GM18507 (cell line): ENCODE measurements around the gene DNAJB6.

Experiments used
- DNase-seq: peaks from one replicate; pipeline ENCODE4 v3.0.0; 2011; ENCODE audit warnings: low read depth; ENCODE audit not compliant: insufficient read length; ENCODE audit errors: extremely low spot score
- FAIRE-seq: peaks from 2 replicates; lab custom pipeline; 2011; peaks lifted over from hg19 to GRCh38; lab: Jason Lieb, UNC

The DNAJB6 gene

DNA sequence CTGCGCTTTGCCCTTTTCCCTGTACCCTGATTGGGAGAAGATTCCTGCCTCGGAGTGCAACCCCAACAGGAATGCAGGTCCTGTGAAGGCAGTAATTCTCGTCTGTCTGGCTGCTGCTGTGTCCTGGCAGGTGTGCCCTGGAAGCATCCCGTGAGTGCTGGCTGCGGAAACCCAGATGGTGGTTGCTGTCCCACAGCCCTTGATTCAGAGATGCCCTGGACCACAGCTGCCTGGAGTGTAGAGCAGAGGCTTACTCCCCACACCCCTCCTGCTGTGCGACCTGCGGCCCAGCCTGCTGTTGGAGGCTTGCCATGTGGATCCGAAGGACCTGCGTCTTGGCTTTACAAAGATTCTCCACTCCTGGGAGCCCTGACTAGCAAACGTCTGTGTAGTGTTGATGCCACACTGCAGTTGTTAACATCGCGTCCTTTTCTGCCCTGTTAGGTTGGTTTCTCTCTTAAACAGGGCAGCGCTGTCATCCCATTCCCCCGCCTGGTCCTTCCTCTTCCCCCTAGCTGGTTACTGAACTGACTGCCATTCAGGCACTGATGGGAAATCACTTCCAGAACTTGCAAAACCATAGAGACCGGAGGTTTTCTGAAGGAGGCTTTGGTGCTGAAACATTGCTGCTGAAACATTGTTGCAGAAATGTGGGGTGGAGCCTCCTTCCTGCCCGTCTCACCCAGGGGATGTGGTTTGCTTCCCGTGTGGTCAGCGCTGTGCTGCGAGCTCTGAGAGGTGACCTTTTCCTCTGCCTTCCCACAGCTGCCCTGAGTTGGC, 53.3 kb downstream of the DNAJB6 start:
- no peak for FAIRE-seq
- no peak for DNase-seq

DNA sequence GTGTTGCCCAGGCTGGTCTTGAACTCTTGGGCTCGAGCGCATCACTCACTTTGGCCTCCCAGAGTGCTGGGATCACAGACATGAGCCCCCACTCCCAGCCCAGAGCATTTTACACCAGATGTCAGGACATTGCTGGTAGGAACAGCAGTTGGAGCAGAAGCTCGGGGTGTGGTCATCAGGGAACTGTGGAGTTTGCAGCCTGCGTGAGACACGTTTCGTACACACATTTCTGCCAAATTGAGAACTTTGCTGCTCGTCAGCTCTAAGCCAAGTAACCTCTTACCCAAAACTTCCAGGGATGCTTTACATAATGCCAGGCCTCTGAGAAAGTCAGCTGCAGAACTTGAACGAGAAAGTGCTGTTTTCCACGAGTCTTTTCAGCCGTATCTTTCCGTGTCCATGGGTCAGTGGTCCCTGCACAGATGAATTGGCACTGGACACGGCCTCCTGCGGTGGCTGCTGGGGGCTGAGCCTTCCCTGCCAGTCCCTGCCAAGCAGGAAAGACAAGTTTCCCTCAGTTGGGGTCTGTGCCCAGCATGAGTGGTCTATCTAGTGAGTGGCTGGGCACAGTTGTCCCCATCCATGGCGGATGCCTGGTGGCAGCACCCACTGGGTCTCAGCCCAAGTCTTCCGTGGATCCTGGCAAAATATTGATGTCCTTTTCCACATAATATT, 54.4 kb downstream of the DNAJB6 start:
- no peak for FAIRE-seq
- DNase-seq, result no peak

DNA sequence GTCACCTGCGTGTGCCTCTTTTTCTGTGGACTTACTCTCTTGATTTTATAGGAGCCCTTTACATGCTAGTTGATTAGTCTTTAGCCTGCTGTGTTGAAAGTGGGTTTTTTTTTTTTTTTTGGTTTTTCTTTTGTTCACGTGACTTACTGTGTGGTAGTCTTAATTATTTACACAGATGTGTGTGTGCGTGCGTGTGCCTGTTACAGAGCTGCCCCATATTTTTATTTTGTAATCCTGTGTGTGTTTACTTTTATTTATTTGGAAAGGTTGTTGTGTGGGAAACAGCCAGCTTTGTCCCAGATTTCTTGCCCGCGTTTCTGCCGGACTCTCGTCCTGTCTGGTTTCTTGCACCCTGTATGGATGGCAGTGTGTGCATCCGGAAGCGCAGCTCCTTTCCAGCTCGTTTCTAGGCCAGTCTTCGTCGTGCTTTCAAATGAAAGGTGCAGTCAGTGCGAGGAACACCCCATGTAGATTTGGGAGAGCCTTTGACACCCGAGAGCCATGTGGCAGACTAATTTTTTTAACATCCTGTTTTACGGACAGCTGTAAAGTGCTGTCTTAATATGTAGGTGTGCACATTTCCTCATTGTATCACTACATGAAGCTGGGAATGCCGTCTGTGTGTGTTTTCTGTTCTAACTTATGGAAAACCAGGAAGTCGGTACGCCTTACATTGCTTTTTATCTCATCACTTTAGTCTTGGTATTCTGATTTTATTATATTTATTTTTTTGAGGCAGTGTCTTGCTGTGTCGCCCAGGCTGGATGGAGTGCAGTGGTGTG, 55.6 kb downstream of the DNAJB6 start:
- DNase-seq, result no peak
- no peak for FAIRE-seq

DNA sequence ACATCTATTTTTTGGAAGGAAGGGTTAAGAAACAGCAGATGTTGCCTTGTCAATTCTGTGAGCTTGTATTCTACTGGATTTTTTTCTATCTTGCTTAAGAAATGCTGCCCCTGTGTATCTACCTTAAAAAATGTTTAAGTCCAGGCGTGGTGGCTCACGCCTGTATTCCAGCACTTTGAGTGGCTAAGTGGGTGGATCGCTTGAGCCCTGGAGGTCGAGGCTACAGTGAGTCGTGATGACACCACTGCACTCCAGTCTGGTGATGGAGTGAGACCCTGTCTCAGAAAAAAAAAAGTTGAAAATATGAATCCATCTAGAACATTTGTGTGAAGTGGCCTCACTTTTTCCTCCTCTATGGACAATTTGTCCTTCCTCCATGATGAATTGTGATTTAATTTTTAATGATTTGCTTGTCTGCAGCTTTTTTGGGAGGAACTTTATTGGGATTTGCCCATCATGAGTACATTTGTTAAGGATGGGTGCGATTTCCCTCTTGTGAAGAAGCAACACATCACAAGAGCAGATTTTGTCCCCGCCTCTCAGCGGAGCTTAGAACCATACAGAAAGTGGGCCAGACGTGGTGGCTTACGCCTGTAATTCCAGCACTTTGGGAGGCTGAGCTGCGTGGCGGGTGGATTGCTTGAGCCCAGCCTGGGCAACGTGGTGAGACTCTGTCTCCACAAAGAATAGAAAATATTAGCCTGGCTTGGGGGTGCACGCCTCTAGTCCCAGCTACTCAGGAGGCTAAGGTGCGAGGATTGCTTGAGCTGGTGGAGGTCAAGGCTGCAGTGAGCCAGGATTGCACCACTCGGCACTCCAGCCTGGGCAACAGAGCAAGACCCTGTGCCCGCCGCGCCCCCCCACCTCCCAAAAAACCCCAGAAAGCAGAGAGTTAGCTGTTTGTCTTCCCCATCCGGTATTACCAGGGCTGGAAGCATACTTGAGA, 57.7 kb downstream of the DNAJB6 start:
- FAIRE-seq (no peak), DNase-seq (no peak)

DNA sequence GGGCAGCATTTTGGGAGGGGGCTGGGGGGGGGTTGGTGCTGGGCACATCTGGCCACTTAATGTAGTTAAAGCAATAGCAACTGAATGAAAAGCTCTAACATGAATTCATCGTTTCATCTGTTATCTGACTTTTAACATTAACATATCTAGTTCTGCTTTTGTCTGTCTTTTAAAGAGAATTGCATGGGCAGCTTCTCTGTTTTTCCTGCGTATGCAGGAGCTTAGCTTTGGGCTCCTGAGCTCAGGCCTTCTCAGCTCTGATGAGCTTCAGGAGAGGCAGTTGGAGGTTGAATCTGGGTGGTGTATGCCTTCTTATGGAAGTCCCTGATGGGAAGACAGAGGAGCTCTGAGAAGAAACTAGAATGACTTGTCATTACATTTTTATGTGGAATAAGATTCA, 58.4 kb downstream of the DNAJB6 start:
- FAIRE-seq (no peak), DNase-seq (no peak)

DNA sequence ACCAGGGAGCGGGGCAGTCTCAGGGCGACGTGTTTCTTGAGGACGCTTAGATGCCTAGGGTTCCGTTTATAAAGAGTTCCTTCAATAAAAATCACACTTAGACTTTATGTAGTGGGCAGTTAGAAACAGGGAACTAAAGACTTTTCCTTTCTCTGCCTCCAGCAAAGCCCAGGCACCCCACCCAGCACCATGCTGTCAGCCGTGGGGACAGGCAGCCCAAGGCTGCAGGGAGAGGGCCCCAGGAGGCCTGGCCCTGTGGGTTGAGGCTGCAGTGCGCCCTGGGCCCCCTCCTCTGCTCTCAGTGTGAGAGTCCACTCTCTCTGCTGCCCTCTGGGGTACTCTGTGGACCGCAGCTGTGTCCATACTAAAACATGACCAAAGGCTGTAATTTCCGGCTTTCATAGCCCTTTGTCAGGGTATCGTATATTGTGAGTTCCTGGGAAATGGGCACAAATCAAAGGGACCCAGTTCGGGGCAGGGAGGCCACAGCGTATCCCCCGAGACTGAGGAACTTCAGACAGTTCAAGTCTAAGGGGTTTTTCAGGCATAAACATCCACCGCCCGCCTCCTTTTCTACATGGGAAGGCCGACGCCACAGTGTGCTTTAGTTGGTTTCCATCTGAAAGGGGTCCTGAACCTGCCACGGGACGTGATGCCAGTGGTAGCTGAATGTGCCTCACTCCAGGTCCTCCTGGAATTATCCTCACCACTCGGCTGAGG, 59.7 kb downstream of the DNAJB6 start:
- no peak for FAIRE-seq
- DNase-seq, result no peak

DNA sequence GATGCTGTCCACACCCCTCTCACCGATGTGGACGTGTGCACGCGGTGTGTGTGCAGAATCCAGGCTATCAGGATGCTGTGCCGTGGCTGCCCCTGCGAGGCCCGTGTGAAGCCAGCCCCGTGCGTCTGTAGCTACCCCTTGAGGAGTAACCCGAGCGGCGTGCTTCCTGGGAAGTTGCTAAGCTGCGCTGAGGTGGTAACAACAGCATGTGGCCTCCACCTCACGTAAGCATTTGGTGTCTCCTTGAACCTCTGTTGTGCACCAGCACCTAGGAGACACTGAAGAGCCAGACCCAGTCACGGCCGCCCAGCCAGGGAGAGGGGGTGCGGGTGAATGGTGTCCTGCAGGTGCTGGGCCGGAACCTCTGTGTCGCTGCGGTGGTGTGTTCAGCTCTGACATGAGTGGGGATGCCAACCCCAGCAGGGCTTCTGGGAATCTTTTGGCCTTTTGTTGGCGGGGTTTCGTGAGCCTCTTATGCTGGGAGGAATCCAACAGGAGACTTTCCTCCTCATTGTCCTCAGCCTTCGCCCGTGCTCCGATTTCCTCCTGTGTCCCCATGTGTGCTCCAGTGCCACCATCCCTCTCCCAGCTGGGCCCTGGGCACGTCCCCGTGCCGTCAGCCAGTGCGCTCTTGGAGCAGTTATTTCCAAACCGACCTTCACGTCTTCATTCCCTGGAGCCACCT, 60.4 kb downstream of the DNAJB6 start:
- DNase-seq (no peak), FAIRE-seq (no peak)

DNA sequence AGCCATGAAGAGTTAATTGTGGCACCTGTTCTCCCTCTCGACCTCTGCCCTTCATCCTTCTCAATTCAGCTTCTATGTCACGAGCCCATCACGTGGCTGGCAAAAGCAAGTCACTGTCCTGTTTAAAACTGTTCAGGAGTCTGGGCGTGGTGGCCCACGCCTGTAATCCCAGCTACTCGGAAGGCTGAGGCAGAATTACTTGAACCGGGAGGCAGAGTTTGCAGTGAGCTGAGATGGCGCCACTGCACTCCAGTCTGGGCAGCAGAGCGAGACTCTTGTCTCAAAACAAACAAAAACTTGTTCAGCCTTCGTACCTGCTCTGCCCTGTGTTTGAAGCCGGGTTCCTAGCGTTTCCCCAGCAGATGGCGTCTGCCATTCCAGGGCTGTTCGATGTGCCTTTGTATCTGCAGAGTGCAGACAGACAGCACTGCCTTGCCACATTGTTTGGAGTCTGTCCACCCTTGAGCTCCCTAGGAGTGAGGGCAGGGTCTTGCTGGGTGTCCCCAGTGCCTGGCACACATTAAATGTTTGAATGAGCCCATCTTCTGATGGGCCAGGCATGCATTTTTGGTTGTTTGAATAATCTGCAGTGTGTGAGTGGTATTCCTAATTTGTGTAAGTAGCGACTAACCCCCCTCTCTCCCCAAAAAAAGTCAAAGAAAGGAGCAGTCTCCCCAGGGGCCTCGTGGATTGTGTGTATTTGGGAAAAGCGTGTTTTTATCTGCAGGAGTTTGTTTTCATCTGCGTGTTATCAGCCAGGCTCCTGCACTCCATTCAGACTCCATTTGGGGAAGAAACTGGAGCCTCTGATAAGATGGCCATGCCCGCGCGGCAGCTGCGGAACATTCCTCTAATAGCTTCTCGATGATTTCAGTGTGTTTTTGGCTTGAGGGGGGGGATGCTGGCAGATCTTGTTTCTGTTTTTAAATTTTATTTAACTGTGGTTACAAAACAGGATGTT, 61.2 kb downstream of the DNAJB6 start:
- DNase-seq (no peak), FAIRE-seq (no peak)

DNA sequence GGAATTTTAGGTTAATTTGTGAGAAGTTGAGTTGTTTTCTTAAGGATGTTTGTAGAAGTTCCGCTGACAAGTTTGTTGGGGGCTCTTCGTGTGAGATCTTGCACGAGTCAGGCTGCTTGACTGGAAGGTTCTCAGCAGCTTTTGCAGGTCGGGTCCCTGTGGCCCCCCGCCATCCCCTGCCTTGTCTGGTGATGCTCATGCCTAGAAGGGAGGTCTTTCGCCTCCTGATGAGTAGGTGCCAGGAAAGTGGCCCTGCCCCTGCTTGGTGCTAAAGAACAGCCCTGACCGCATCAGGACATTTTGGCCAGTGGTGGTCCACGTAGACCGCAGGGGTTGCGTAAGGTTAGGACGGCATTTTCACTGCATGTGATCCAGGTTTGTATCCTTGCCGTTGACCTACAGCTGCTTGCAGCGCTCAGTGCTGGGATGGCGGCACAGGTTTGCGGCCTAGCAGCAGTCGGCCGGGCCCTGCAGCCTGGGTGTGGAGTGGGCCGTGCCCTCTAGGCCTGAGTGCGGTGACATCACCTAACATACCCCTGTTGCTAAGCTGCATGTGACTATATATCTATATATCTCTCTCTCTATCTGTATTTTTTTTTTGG, 62.4 kb downstream of the DNAJB6 start:
- FAIRE-seq (no peak), DNase-seq (no peak)

DNA sequence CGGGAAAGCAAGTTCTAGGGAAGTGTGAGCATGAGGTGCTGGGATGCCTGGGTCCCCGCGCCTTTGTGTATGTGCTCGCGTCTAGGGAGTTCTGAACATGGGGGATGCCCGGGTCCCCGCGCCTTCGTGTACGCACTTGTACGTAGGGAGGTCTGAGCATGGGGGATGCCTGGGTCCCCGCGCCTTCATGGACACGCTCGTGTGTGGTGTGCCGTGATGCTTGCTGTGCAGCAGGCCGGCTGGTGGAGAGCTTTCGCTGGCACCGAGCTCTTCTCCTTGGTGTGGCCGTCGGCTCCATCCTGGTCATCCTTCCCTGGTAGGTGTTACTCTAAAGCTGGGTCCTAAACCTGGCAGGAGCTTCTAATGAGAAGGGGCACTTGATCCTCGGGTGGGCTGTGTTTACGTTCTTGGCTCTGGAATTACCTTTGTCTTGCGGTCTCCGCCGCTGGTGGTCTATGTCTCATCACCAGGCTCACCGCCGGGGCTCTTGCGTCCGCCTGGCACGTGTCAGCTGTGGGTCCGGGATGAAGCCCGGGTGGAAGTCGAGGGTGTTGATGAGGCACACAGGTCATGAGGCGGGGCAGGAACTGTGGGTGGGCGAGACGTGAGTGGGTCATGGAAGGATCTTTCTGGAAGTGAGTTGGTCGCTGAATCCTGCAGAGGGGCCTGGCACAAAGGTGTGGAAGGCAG, 63.5 kb downstream of the DNAJB6 start:
- FAIRE-seq (no peak), DNase-seq (no peak)

DNA sequence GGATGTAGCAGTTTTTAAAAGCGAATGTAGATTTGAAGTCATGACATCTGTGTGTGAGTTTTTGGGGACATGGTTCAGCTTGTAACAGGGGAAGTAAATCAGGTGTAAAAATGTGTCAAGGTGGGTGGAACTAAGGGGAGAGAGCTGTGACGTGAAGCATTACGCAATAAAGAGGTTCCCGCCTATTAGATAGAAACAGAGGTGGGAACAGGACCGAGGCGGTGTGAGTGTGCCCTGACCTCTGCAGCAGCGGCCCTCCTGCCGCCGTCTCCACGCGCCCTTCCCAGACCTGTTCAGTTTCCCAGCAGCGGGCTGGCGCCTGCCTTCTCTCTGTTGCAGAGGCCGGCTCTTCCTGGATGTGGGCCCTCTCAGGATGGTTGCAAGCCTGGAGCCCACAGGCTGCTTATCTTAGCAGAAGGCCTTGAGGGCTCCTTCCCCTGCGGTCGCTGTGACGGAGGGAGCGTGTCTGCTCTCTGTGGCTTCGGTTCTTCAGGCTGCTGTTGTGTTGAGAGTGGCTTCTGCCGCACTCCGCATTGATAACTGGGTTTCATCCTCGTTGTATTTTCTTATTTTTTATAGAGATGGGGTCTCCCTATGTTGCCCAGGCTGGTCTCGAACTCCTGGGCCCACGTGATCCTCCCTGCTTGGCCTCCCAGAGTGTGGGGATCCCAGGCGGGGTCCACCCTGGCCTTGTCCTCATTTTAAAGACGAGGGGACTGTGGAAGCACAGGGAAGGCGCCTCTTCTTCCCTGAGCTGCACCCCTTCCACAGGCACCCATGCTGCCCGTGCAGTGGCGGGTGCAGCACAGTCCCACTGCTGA, 65.0 kb downstream of the DNAJB6 start:
- DNase-seq, result no peak

DNA sequence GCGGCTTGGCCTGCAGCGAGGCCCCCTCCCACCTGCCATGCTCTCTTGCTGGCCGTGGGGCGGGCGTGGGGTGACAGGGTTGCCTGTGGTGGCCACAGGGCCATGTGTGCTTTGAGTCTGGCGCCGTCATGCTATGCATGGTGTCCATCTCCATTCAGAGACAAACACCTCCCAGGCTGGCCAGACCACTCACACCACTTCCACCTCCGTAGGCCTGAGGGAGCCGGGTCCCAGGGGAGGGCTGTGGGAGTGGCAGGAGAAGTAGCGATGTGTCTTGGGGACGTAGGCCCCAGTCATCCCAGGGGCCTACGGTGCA, 65.5 kb downstream of the DNAJB6 start:
- DNase-seq (no peak), FAIRE-seq (no peak)

More for the DNA sequence above, 65.0 kb downstream of the DNAJB6 start:
- no peak for FAIRE-seq

DNA sequence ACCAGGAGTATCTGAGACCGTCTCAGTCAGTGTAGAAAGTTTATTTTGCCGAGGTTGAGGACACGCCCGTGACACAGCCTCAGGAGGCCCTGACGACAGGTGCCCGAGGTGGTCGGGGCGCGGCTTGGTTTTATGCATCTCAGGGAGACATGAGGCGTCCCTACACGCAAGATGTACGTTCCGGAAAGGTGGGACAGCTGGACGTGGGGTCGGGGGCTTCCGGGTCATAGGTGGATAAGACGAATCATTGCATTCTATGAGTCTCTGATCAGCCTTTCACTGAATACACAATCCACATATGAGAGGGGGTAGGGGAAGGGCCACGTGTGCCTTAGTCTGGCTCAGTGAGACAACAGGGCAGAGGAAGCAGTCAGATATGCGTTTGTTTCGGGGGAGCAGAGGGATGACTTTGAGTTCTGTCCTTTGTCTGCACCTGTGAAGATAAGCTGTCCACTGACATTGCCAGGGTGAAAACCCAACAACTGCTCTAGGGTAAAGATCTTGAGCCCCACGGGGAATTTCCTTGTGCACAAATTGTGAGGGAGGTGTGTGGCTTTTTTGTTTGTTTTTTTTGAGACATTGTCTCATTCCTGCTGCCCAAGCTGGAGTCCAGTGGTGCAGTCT, 66.2 kb downstream of the DNAJB6 start:
- DNase-seq, result no peak
- no peak for FAIRE-seq

DNA sequence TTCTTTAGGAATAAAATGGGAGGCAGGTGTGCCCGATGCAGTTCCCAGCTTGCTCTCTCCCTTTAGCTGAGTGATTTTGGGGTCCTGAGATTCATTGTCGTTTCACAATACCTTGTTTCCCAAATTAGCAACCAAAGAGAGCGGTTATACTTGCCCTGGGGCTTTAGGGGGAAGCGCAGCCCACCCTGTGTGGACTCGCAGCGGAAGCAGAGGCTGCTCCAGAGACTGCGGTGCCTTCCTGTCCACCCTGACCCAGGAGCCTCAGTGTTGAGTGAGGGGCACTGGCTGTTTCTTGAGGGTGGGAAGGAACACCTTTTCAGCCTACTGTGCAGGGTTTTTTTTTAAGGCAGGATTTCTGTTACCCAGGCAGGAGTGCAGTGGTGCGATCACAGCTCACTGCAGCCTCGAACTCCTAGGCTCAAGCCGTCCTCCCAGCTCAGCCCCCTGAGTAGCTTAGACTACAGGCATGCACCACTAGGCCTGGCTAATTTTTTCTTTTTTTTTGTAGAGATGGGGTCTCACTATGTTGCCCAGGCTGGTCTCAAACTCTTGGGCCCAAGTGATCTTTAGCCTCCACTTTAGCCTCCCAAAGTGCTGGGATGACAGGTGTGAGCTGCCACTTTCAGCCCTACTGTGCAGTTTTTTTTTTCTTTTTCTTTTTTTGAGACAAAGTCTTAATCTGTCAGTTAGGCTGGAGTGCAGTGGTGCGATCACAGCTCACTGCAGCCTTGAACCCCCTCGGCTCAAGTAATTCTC, 67.0 kb downstream of the DNAJB6 start:
- FAIRE-seq (no peak), DNase-seq (no peak)
